ENCODE results near the gene TCOF1.

The TCOF1 gene

GRCh38 chr5:150429410-150429873, 71.9 kb downstream of the TCOF1 start:
- TF ChIP-seq CTCF (IDR thresholded peaks at IDR 0.05; ENCODE audit: control extremely low read depth, extremely low read depth, low read depth, missing control alignments): no peak
- ChIA-PET POLR2A (interaction anchor here (1.5 to 1.7 kb wide), 2 partner anchors 19 to 23 kb away, joined by 4 to 9 read pairs; no protein-coding TSS in a partner anchor), CTCF (interaction anchor here (1.4 to 16.0 kb wide), 3 partner anchors 9 to 28 kb away, joined by 3 to 222 read pairs (median 4); no protein-coding TSS in a partner anchor)
- peak; percentile 75 for DNase-seq (ENCODE audit: extremely low spot score)

GRCh38 chr5:150431048-150431447, 73.6 kb downstream of the TCOF1 start:
- TF ChIP-seq CTCF (IDR thresholded peaks at IDR 0.05; ENCODE audit: control extremely low read depth, extremely low read depth, low read depth, missing control alignments): no peak
- CTCF ChIA-PET: interaction anchor here (1.0 to 16.0 kb wide), 4 partner anchors 14 to 30 kb away, joined by 3 to 222 read pairs (median 6); partner anchors contain the start of gene CD74
- POLR2A ChIA-PET: no interaction called here
- no peak for DNase-seq (ENCODE audit: extremely low spot score)

GRCh38 chr5:150431574-150431973, 74.1 kb downstream of the TCOF1 start:
- ChIA-PET CTCF (interaction anchor here (1.0 to 16.0 kb wide), 4 partner anchors 13 to 31 kb away, joined by 3 to 222 read pairs (median 6); partner anchors contain the start of gene CD74), POLR2A (no interaction called here)
- no peak for TF ChIP-seq CTCF (IDR thresholded peaks at IDR 0.05; ENCODE audit: control extremely low read depth, extremely low read depth, low read depth, missing control alignments)
- no peak for DNase-seq (ENCODE audit: extremely low spot score)

GRCh38 chr5:150434464-150434863, 77.0 kb downstream of the TCOF1 start:
- POLR2A ChIA-PET: interaction anchor here (2.2 kb wide), 1 partner anchor 23 kb away, joined by 5 read pairs; no protein-coding TSS in a partner anchor
- CTCF ChIA-PET: interaction anchor here (1.6 to 16.0 kb wide), 4 partner anchors 15 to 33 kb away, joined by 4 to 222 read pairs (median 13); partner anchors contain the start of gene RPS14
- no peak for TF ChIP-seq CTCF (IDR thresholded peaks at IDR 0.05; ENCODE audit: control extremely low read depth, extremely low read depth, low read depth, missing control alignments)
- DNase-seq (ENCODE audit: extremely low spot score): no peak

- peak; percentile 89 for DNase-seq (ENCODE audit: extremely low spot score)
- POLR2A ChIA-PET: interaction anchor here (0.6 to 1.2 kb wide), 7 partner anchors 24 to 39 kb away, joined by 3 to 18 read pairs (median 6); partner anchors contain the start of gene CD74
- peak; percentile 79 for TF ChIP-seq CTCF (IDR thresholded peaks at IDR 0.05; ENCODE audit: control extremely low read depth, extremely low read depth, low read depth, missing control alignments)
- CTCF ChIA-PET: interaction anchor here (0.5 to 16.0 kb wide), 21 partner anchors 8 to 124 kb away, joined by 3 to 222 read pairs (median 4); partner anchors contain the start of gene CD74
These were observed 78.7 kb downstream of the TCOF1 start for GRCh38 chr5:150436141-150436680.

GRCh38 chr5:150438873-150439546, 81.5 kb downstream of the TCOF1 start:
- peak; percentile 43 for TF ChIP-seq CTCF (IDR thresholded peaks at IDR 0.05; ENCODE audit: control extremely low read depth, extremely low read depth, low read depth, missing control alignments)
- ChIA-PET CTCF (interaction anchor here (1.1 to 16.0 kb wide), 7 partner anchors 8 to 38 kb away, joined by 3 to 222 read pairs (median 24); partner anchors contain the start of genes CD74 and RPS14), POLR2A (interaction anchor here (1.3 kb wide), 1 partner anchor 23 kb away, joined by 3 read pairs; no protein-coding TSS in a partner anchor)
- DNase-seq (ENCODE audit: extremely low spot score): no peak

All from GM10248 (cell line).